ENCODE measurements around the gene ANTKMT.

ANTKMT gene

GRCh38 chr16:719815-720446 lies 1.0 kb upstream of the ANTKMT start:
- TF ChIP-seq POLR2A (IDR thresholded peaks at IDR 0.05; ENCODE audit: low read depth, low read length), result no peak
- FAIRE-seq, result no peak
- no peak for DNase-seq (ENCODE audit: insufficient read length, low spot score)

- TF ChIP-seq POLR2A (IDR thresholded peaks at IDR 0.05; ENCODE audit: low read depth, low read length), result no peak
- FAIRE-seq (no peak), DNase-seq (ENCODE audit: insufficient read length, low spot score) (peak; percentile 89)
Measured at GRCh38 chr16:720447-720989, 428 bp upstream of the ANTKMT start.

- no peak for DNase-seq (ENCODE audit: insufficient read length, low spot score)
- TF ChIP-seq POLR2A (IDR thresholded peaks at IDR 0.05; ENCODE audit: low read depth, low read length), result no peak
- no peak for FAIRE-seq
Measured at GRCh38 chr16:721765-722540, 1.0 kb downstream of the ANTKMT start.

DNA sequence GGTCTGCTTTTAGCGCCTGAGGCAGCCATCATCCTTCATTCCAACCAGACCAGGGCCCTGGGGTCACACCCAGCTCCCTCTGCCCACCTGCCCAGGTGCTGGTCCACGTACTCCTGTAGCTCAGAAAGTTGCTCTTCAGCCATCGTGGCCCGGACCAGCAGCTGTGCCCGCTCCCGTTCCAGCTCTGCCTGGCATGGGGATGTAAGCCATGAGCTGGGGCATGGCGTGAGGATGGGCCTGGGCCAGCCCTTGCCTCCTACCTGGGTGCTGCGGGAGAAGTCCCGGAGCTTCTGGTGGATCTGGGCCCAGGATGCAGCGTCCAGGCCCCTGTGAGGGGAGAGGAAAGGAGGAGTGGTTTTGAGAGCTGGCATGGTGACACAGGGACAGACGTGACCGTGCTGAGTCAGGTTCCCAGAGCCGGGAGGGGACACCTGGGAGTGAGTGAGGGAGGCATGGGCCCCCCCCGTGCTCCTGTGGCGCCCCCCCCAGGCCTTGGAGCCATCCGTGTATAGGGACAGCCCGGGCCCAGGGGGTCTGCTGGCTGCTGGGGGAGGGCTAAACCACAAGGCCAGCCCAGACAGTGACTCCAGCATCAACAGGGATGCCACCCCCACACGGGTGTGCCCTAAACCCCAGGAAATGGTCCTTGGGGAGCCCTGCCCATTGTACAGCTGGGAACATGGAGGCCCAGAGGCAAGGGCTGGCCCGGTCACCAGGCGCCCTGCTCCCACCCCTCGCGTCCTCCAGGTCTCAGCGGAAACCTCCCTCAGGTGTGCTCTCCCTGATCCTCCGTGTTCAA lies 2.1 kb downstream of the ANTKMT start:
- no peak for TF ChIP-seq POLR2A (IDR thresholded peaks at IDR 0.05; ENCODE audit: low read depth, low read length)
- DNase-seq (ENCODE audit: insufficient read length, low spot score), result no peak
- no peak for FAIRE-seq

DNA sequence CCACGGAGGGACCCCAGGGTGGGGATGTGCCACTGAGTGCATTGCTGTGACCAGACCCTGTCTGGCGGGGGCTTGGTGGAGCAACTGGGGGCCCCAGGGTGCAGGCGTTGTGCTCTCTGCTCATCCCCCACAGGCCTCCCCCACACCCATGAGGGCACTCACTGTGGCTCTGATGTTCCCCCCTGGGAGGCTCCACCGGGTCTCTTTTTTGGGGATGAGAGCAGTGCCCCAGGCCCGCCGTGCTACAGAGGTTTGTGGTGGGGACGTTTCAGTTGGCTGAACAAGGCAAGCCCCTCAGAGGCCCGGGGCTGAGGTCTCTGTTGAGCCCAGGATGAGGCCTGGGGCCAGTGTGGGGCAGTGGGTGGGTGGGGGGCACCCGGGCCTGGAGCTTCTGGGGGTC lies 2.7 kb downstream of the ANTKMT start:
- TF ChIP-seq POLR2A (IDR thresholded peaks at IDR 0.05; ENCODE audit: low read depth, low read length), result no peak
- DNase-seq (ENCODE audit: insufficient read length, low spot score), result no peak
- FAIRE-seq, result no peak

- no peak for FAIRE-seq
- DNase-seq (ENCODE audit: insufficient read length, low spot score), result no peak
- TF ChIP-seq POLR2A (IDR thresholded peaks at IDR 0.05; ENCODE audit: low read depth, low read length), result no peak
Measured at GRCh38 chr16:724188-725040, 3.5 kb downstream of the ANTKMT start.

- DNase-seq (ENCODE audit: insufficient read length, low spot score) (no peak), FAIRE-seq (no peak)
- TF ChIP-seq POLR2A (IDR thresholded peaks at IDR 0.05; ENCODE audit: low read depth, low read length), result no peak
Measured at GRCh38 chr16:725041-725376, 4.1 kb downstream of the ANTKMT start.

- TF ChIP-seq POLR2A (IDR thresholded peaks at IDR 0.05; ENCODE audit: low read depth, low read length), result no peak
- no peak for DNase-seq (ENCODE audit: insufficient read length, low spot score)
- no peak for FAIRE-seq
Measured at GRCh38 chr16:725463-726187, 4.7 kb downstream of the ANTKMT start.

DNA sequence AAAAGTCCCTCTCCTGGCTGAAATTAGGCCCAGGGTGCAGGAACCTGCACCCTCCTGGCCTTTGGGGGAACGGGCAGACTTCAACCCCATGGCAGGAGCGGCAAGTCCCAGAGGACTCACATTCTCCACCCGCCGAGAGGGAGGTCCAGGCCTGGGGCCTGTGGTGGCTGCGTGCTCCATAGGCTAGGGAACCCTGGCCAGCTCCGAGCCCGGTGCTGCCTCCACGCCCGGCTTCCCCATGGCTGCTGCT lies 5.2 kb downstream of the ANTKMT start:
- DNase-seq (ENCODE audit: insufficient read length, low spot score) (no peak), FAIRE-seq (no peak)
- no peak for TF ChIP-seq POLR2A (IDR thresholded peaks at IDR 0.05; ENCODE audit: low read depth, low read length)

DNA sequence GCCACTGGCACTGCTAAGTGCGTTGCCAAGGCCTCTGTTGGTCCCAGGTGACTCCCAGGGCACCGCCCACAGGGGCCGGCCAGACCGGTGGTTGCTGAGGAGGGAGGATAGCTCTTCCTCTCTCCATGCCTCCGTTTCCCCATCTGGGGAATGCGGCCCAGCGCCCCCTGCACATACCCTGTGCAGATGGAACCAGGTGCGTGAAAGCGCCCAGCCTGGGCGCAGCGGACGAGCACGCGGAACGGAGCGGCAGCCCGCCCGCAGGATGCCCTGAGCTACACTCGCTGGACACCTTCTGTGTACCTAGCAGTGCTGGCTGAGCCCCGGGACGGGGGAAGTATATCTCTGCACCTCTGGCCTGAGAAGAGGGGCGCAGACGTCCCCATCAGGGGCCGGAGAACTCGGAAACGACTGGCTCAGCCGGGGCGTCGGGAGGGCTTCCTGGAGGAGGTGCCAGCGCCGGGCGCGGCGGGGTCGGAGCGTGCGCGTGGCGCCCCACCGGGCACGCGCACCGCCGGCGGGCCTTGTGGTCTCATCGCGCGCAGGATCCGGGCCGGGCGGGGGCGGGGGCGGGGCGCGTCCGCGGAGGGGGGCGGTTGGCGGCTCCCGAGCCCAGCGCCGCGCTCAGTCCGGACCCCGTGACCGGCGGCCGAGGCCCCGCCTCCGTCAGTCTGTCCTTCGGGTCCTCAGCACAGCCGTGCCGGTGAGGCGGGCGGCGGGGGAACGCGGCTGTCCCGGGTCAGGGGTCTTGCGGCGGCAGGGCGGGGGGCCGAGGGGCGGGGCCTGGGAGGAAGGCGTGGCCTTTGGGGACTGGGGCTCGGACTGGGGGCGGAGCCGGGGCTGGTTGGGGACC lies 5.7 kb downstream of the ANTKMT start, which contains the start of the genes CCDC78 and HAGHL:
CCDC78 (minus strand) TSS at position 6 of the 853 bp plus-strand sequence. CDS start 76 bp downstream, outside the sequence.
HAGHL (plus strand) TSS at position 669 of the 853 bp plus-strand sequence. CDS start 404 bp downstream, outside the sequence.
- DNase-seq (ENCODE audit: insufficient read length, low spot score), result no peak
- TF ChIP-seq POLR2A (IDR thresholded peaks at IDR 0.05; ENCODE audit: low read depth, low read length), result no peak
- FAIRE-seq, result no peak

GRCh38 chr16:727291-727977 lies 6.5 kb downstream of the ANTKMT start:
- DNase-seq (ENCODE audit: insufficient read length, low spot score) (no peak), FAIRE-seq (no peak)

More at GRCh38 chr16:727291-727977, 6.5 kb downstream of the ANTKMT start:
- TF ChIP-seq POLR2A (IDR thresholded peaks at IDR 0.05; ENCODE audit: low read depth, low read length), result no peak
